AG04449 (cell line): ENCODE results near the gene SPINK4.

ENCODE experiments used
- CTCF ChIA-PET: fragments of 350-600 bp; formaldehyde crosslinking; extraction: SDS; loops from one replicate; lab custom pipeline; 2021; ENCODE audit warnings: antibody characterized with exemption; lab: Yijun Ruan, JAX
- POLR2A ChIA-PET: fragments of 400-600, 350-600 bp; formaldehyde crosslinking; extraction: SDS; loops from one replicate; lab custom pipeline; 2020; ENCODE audit warnings: antibody characterized with exemption, inconsistent platforms; lab: Yijun Ruan, JAX
- DNase-seq: peaks from one replicate; pipeline ENCODE4 v3.0.0-alpha.2; 2010; ENCODE audit warnings: low read depth, low spot score
- H3K4me3 ChIP-seq: 2 replicates; pipeline ENCODE4 v1.5.1; 2011; ENCODE audit warnings: low read depth, mild to moderate bottlenecking, control low read depth, low read length
- CTCF ChIP-seq: IDR thresholded peaks from one replicate; pipeline ENCODE4 v1.5.1; 2011; ENCODE audit warnings: mild to moderate bottlenecking, moderate library complexity, low read length, control low read depth, inconsistent platforms; ENCODE audit not compliant: insufficient read depth; ENCODE audit errors: missing control alignments

Gene SPINK4

GRCh38 chr9:33265211-33265865 is 25.4 kb downstream of the SPINK4 start:
- ChIA-PET POLR2A (no interaction called here), CTCF (interaction anchor here (1.2 to 1.9 kb wide), 3 partner anchors 8 to 202 kb away, joined by 3 to 6 read pairs (median 4); no protein-coding TSS in a partner anchor)
- H3K4me3 ChIP-seq, result peak overlapping the region; percentile 99
- DNase-seq, result no peak
- no peak for TF ChIP-seq CTCF

DNA sequence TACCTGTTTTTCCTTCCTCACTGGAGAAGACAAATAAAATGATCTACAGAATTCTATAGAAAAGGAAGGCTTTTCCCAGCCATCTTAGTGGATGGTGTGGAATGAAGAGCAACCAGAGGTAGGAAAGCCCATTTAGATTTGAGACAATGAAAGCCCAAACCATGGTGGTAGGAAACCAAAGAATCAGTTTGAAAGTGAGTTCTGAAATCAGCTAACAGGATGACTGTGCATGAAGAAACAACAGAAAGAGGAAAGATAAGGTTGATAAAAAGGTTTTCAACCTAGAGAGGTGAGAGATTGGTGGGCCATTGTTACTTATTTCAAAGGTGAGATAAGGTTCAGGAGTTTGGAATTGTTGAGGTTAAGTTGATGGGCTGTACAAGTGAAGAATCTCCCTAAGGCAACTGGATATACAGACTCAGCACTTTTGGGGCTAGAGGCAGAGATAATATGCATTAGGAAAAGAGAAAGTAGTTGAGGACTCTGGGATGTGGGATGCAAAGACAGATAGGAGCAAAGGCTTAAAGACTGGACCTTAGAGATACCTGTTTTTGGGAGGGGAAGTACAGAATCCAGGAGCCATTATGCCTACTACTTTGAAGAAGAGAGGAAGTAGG is 27.3 kb downstream of the SPINK4 start:
- H3K4me3 ChIP-seq, result no peak overlapping the region
- ChIA-PET CTCF (no interaction called here), POLR2A (no interaction called here)
- DNase-seq, result no peak
- TF ChIP-seq CTCF, result no peak

DNA sequence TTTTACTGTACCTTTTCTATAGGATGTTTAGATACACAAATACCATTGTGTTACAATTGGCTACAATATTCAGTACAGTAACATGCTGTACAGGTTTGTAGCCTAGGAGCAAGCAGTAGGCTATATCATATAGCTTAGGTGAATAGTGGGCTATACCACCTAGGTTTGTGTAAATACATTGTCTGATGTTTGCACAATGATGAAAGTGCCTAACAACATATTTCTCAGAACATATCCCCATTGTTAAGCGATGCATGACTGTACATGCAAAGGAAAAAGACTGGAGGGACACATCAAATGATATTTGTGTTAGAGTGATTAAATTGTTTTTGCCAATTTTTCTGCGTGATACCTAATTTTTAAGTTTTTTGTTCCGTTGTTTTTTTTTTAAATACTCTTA is 30.2 kb downstream of the SPINK4 start:
- ChIA-PET POLR2A (no interaction called here), CTCF (no interaction called here)
- no peak for DNase-seq
- no peak for TF ChIP-seq CTCF
- H3K4me3 ChIP-seq, result no peak overlapping the region

DNA sequence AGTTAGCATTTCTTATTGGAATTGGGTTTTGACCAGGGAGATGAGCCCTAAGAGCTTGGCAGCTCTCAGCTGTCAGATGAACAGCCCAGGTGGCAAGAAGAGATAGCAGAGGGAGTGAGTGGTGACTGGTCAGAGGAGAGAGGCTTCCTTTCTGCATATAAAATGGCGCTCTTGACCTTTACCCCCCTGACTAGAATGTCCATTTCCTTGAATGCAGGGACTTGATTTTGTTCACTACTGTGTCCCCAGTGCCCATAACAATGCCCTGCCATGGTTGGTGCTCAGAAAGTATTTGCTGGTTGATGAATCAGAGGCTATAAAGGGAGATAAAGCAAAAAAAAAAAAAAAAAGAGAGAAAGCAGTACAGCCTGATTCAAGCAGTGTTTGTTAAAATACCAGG is 32.1 kb downstream of the SPINK4 start:
- ChIA-PET CTCF (interaction anchor here (2.3 to 3.6 kb wide), 2 partner anchors 13 to 143 kb away, joined by 8 to 37 read pairs; no protein-coding TSS in a partner anchor), POLR2A (no interaction called here)
- TF ChIP-seq CTCF, result no peak
- DNase-seq, result no peak
- H3K4me3 ChIP-seq, result no peak overlapping the region

DNA sequence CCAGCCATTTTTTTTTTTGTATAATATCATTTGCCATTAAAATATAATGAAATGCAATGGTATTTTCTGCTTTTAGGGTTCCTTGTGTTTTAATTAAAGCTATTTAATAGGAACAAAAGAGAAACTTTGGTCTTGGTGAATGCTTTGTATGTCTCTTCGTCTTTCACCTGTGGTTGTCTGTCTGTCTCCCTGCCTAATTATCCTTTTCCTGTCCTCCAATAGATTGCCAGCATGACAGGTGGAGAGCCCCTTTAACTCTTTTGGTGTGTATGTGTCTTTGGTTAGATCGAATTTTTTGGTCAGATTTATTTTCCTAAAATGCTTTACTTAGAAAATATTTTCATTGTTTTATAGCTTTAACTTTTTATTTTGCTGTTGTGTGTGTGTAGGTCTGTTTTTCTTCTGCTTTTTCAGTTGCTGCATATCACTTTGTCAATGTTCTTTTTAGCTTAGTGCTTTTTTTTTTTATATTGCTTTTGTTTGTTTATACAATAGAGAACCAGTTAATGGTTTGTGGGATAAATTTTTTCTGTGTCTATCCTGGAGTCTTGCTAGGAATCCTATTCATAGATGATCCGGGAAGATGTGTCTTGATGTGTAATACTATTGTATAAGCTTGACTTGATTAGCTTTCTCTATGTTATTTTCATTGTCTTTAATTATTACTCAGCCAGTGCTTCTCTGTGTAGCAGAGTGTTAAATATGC is 33.5 kb downstream of the SPINK4 start:
- no peak for DNase-seq
- H3K4me3 ChIP-seq, result no peak overlapping the region
- ChIA-PET POLR2A (interaction anchor here (0.6 kb wide), 1 partner anchor 45 kb away, joined by 4 read pairs; no protein-coding TSS in a partner anchor), CTCF (interaction anchor here (1.1 to 3.6 kb wide), 4 partner anchors 8 to 193 kb away, joined by 4 to 37 read pairs (median 6); partner anchors contain the start of genes BAG1 and CHMP5)
- no peak for TF ChIP-seq CTCF

GRCh38 chr9:33273972-33274328 is 34.0 kb downstream of the SPINK4 start:
- no peak for TF ChIP-seq CTCF

More at GRCh38 chr9:33273972-33274328, 34.0 kb downstream of the SPINK4 start:
- H3K4me3 ChIP-seq, result no peak overlapping the region
- POLR2A ChIA-PET, result no interaction called here
- DNase-seq, result no peak
- CTCF ChIA-PET, result interaction anchor here (1.7 to 3.6 kb wide), 3 partner anchors 9 to 141 kb away, joined by 4 to 37 read pairs (median 8); partner anchors contain the start of genes BAG1 and CHMP5
